OCI-LY7 (cell line): ENCODE results near the gene GPR84.

Experiments used
- EZH2phosphoT487 ChIP-seq: fragments of 200-600 bp; sonication (generic); IDR thresholded peaks from 2 replicates; pipeline ENCODE4 v1.6.1; 2018; ENCODE audit warnings: low read depth, borderline replicate concordance, mild to moderate bottlenecking, mixed run types, antibody characterized with exemption, low read length, moderate library complexity, mixed read lengths
- TF ChIP-seq, protein P1 (sequence below): fragments of 200-600 bp; sonication (generic); conservative IDR thresholded peaks from 2 replicates; pipeline ENCODE4 v1.5.1; 2014; ENCODE audit warnings: mild to moderate bottlenecking, antibody characterized with exemption, low read length, moderate library complexity, mixed read lengths

DNA sequence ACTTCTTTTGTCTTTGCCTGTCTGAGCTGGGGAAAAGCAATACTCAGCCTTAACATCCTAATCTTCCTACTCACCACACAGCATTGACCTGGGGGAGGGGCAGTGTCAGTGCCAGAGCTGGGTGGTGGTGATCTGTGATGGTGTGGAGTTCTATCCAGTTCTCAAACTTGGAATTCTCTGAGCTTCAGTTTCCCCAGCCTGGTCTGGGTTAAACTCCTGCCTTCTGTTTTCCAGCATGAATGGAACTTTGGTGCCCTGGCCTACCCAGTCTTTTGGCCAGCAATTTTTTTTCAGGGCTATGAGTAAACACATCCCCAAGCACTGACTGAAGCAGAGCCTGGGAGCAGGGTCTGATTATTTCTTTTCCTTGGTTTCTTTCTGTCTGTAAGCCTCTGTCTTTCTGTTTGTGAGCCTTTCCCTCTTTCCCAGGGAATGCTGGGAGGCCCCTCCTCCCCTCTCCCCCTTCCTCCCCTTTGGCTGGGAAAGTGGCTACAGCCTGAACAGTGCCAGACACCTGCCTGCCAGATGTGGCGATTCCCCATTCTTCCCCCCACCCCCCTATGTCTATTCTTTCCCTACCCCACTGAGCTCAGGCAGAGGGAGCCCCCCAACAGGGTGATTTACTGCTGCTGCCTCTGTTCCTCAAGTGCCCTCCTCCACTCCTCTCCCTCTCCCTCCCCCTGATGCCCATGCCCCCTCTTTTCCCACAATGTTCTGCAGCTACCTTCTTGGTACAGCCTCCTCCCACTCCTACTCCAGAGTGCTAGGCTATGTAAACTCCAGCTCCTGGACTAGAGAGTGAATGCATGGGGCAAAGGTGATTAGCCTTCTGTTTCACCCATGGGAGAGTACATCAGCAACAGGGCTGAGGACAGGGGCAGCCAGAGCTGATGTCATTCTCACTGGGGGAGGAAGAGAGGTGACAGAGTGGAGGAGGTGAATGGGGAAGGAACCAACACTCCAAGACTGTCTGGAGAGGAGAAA lies 11.1 kb downstream of the GPR84 start:
- TF ChIP-seq, protein P1, sequence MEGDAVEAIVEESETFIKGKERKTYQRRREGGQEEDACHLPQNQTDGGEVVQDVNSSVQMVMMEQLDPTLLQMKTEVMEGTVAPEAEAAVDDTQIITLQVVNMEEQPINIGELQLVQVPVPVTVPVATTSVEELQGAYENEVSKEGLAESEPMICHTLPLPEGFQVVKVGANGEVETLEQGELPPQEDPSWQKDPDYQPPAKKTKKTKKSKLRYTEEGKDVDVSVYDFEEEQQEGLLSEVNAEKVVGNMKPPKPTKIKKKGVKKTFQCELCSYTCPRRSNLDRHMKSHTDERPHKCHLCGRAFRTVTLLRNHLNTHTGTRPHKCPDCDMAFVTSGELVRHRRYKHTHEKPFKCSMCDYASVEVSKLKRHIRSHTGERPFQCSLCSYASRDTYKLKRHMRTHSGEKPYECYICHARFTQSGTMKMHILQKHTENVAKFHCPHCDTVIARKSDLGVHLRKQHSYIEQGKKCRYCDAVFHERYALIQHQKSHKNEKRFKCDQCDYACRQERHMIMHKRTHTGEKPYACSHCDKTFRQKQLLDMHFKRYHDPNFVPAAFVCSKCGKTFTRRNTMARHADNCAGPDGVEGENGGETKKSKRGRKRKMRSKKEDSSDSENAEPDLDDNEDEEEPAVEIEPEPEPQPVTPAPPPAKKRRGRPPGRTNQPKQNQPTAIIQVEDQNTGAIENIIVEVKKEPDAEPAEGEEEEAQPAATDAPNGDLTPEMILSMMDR, result no peak
- TF ChIP-seq EZH2phosphoT487, result no peak
